RWPE2 (cell line): ENCODE measurements around the gene BOC.

Experiments used
- ATAC-seq: fragments of 200-7000 bp; cut with Tn5 transposase; 3 replicates; pipeline ENCODE4 v1.9.1; 2021; ENCODE audit warnings: low read depth
- DNase-seq: peaks from one replicate; pipeline ENCODE4 v3.0.0-alpha.2; 2020; ENCODE audit warnings: low spot score
- H3K27ac ChIP-seq: fragments of 450-650 bp; 2 replicates; pipeline ENCODE4 v1.5.1; 2017; ENCODE audit warnings: mild to moderate bottlenecking; ENCODE audit not compliant: poor library complexity, severe bottlenecking
- H3K27me3 ChIP-seq: fragments of 250-450 bp; sonication (Bioruptor Pico); 2 replicates; pipeline ENCODE4 v1.5.1; 2021; ENCODE audit warnings: mild to moderate bottlenecking, moderate library complexity; ENCODE audit not compliant: insufficient read depth, poor library complexity, severe bottlenecking
- H3K36me3 ChIP-seq: fragments of 250-450 bp; sonication (Bioruptor Pico); 2 replicates; pipeline ENCODE4 v1.5.1; 2020; ENCODE audit warnings: low read depth, mild to moderate bottlenecking, moderate library complexity
- H3K4me1 ChIP-seq: fragments of 250-450 bp; sonication (Bioruptor Pico); 2 replicates; pipeline ENCODE4 v1.5.1; 2021; ENCODE audit warnings: mild to moderate bottlenecking, moderate library complexity; ENCODE audit not compliant: insufficient read depth, poor library complexity, severe bottlenecking
- H3K4me3 ChIP-seq: fragments of 250-450 bp; sonication (Bioruptor Pico); 2 replicates; pipeline ENCODE4 v1.5.1; 2021; ENCODE audit warnings: mild to moderate bottlenecking, moderate library complexity; ENCODE audit not compliant: severe bottlenecking
- H3K9me3 ChIP-seq: fragments of 250-450 bp; sonication (Bioruptor Pico); 2 replicates; pipeline ENCODE4 v1.5.1; 2021; ENCODE audit warnings: mild to moderate bottlenecking, moderate library complexity; ENCODE audit not compliant: severe bottlenecking
- TF ChIP-seq, protein P1 (sequence below): fragments of 450-650 bp; IDR thresholded peaks from one replicate; pipeline ENCODE4 v1.5.1; 2017; ENCODE audit warnings: mild to moderate bottlenecking, moderate library complexity; ENCODE audit not compliant: poor library complexity, severe bottlenecking

BOC gene

DNA sequence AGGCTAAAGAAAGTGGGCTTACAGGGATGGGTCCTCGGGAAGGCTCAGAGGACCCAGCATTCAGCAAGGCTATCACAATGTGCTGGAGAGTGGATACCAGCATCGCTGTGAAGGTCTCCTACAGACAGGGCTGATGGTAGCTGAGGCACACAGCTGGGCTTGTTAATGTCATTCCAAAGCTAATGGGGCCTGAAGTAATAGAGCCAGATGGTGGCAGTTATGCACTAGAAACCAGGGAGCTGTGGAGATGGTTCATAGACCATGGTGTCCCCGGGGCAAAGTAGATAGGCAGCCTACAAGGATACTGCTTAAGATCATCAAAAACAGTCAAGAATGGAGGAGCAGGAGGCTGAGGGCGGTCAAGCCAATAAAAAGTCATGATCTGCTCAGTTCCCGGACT is 24.8 kb upstream of the BOC start:
- Histone ChIP-seq H3K4me3 (no peak overlapping the region), H3K9me3 (no peaks in the 10 kb centered on the region), H3K27ac (no peak overlapping the region), H3K4me1 (no peaks in the 10 kb centered on the region), H3K36me3 (no peaks in the 10 kb centered on the region), H3K27me3 (no peaks in the 10 kb centered on the region)
- TF ChIP-seq, protein P1, sequence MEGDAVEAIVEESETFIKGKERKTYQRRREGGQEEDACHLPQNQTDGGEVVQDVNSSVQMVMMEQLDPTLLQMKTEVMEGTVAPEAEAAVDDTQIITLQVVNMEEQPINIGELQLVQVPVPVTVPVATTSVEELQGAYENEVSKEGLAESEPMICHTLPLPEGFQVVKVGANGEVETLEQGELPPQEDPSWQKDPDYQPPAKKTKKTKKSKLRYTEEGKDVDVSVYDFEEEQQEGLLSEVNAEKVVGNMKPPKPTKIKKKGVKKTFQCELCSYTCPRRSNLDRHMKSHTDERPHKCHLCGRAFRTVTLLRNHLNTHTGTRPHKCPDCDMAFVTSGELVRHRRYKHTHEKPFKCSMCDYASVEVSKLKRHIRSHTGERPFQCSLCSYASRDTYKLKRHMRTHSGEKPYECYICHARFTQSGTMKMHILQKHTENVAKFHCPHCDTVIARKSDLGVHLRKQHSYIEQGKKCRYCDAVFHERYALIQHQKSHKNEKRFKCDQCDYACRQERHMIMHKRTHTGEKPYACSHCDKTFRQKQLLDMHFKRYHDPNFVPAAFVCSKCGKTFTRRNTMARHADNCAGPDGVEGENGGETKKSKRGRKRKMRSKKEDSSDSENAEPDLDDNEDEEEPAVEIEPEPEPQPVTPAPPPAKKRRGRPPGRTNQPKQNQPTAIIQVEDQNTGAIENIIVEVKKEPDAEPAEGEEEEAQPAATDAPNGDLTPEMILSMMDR = no peak
- ATAC-seq (no peak), DNase-seq (no peak)

DNA sequence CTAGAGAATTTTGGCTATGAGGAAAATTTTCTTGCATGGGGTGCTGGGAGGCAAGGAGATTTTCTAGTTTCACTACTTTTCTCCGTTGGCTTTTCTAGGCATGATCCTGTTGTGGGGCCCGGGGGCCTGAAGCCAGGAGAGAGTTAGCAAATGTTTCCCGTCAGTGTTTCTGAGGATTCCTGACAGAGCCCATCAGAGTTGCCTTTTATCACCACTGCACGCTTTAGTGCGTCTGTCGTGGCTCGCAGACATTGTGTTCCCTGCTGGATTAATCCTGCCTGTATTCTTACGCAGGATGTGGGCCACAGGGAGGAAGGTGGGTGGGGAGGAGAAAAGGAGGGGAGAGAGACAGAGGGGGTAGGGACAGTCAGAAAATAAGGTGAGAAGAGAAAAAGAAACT is 18.1 kb upstream of the BOC start:
- no peaks in the 10 kb centered on the region for H3K27me3 ChIP-seq

DNA sequence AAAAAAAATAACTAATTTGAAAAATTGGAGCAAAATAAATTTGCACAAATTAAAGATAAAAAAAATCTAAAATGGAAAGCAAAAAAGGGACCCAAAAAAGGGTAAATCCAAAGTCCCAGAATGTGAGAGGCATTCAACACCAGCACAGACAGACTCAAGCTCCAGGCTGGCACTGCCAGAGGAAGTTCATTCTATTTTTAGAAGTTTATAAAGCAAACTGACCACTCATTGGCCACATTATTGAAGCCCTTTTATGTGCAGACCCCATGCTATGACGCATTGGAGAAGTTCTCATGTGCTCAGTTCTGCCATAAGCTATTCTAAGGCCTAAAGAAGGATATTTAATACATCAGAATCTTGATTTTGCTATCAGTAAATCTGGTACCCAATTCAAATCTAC is 17.6 kb upstream of the BOC start:
- no peak overlapping the region for H3K27ac ChIP-seq
- no peak for ATAC-seq

More for the DNA sequence above, 18.1 kb upstream of the BOC start:
- Histone ChIP-seq H3K4me3 (no peak overlapping the region), H3K27ac (no peak overlapping the region), H3K4me1 (no peaks in the 10 kb centered on the region), H3K9me3 (peaks cover 2% of the 10 kb centered on the region), H3K36me3 (no peaks in the 10 kb centered on the region)
- ATAC-seq (no peak), DNase-seq (no peak)
- TF ChIP-seq, protein P1 = no peak

DNA sequence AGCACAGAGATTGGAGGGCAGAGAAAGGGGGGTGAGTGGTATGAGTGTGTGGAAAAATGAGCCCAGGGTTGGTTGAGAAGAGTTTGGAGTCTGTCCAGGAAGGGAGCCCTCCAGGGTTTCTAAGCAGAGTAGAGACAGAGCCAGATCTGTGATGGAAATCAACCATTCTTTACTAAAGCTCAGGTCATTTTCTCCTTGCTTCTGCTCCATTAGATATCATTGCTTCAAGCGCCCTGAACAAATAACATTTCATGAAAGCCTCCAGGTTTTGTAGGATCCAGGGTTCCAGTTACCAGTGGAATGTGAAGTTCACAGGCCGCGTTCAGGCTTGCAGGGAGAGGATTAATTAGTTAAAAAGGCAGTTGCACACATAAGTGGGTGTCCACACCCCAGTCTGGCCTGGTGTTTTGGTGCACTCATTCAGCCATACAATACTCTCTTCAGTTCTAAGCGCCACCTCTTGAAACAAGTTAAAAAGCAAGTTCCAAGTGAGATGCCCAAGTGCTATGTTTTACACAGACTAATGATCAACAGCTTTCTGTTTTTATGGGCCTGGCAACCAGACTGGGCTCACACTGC is 16.4 kb upstream of the BOC start:
- Histone ChIP-seq H3K27ac (no peak overlapping the region), H3K36me3 (no peaks in the 10 kb centered on the region), H3K4me1 (no peaks in the 10 kb centered on the region), H3K9me3 (peaks cover 2% of the 10 kb centered on the region), H3K4me3 (no peak overlapping the region), H3K27me3 (no peaks in the 10 kb centered on the region)
- no peak for ATAC-seq
- TF ChIP-seq, protein P1 = no peak
- DNase-seq = no peak

More for the DNA sequence above, 17.6 kb upstream of the BOC start:
- Histone ChIP-seq H3K4me3 (no peak overlapping the region), H3K9me3 (peaks cover 2% of the 10 kb centered on the region), H3K27me3 (no peaks in the 10 kb centered on the region), H3K36me3 (no peaks in the 10 kb centered on the region), H3K4me1 (no peaks in the 10 kb centered on the region)
- TF ChIP-seq, protein P1 = no peak
- DNase-seq = no peak

DNA sequence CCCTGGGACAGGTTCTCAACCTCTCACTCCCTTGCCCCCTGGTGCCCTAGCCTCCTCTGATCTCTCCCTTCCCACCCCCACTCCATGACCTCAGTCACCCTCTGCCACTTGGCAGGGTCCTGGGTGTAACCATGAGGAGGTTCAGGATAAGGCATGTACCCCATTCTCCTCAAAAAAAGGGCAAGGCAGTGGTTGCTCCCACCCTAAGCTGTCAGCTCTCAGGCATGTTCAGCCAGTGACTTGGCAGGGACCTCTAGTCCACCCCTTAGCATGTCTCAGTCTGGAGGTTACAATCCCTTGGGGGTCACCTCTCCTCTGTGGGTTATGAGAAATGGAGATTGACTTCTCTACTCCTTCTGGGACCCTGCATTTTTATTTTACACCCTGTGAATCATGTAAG is 11.0 kb upstream of the BOC start:
- no peak overlapping the region for H3K27ac ChIP-seq
- H3K4me3 ChIP-seq = no peak overlapping the region
- H3K9me3 ChIP-seq = peaks cover 2% of the 10 kb centered on the region
- ATAC-seq (no peak), DNase-seq (no peak)
- H3K27me3 ChIP-seq = no peaks in the 10 kb centered on the region
- no peaks in the 10 kb centered on the region for H3K36me3 ChIP-seq
- TF ChIP-seq, protein P1 = no peak
- H3K4me1 ChIP-seq = no peaks in the 10 kb centered on the region
